Measurements from ENCODE around the gene KRTAP9-7.

Gene KRTAP9-7

DNA sequence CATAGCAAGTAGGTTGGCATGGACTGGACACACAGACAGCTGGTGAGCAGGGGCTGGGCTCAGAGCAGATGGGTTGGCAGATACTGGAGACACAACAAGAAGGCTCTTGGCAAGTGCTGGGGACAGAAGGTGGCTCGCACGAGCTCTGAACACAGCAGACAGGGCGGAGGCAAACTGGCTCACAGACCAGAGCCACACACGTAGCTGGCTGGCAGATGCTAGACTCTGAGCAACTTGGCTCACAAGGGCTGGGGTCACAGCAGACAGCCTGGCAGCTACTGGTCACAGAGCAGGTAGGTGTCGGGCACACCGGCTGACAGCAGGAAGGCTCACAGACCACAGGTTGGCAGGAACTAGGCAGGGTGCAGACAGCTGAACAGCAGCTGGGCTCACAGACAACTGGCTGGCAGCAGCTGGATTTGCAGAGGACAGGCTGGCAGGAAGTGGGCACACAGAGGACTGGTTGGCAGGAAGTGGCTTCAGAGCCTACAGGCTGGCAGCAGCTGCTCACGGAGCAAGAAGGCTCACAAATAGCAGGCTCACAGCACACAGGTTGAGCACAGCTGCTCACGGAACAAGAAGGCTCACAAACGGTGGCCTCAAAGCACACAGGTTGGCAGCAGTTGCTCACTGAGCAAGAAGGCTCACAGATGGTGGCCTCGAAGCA, 32.9 kb downstream of the KRTAP9-7 start:
- H3K27me3 ChIP-seq, result peaks cover 66% of the 10 kb centered on the region
- TF ChIP-seq CTCF (IDR thresholded peaks at IDR 0.05; ENCODE audit: low read depth, low read length), result no peak
- H3K4me3 ChIP-seq (ENCODE audit: low read depth, low read length), result no peak overlapping the region
- H3K9me3 ChIP-seq, result no peaks in the 10 kb centered on the region
- H3K4me1 ChIP-seq, result no peaks in the 10 kb centered on the region
- no peak for DNase-seq
- no peaks in the 10 kb centered on the region for H3K36me3 ChIP-seq

GRCh38 chr17:41308918-41309359, 33.4 kb downstream of the KRTAP9-7 start, which contains the start of gene KRTAP16-1:
TSS of gene KRTAP16-1 (minus strand) at chr17:41309309. CDS start at chr17:41309253, 56 bp downstream.
- Histone ChIP-seq H3K4me3 (ENCODE audit: low read depth, low read length) (no peak within 1 kb of the TSS), H3K36me3 (no peaks in the 10 kb centered on the region), H3K27me3 (peaks cover 72% of the 10 kb centered on the region), H3K9me3 (no peaks in the 10 kb centered on the region), H3K4me1 (no peaks in the 10 kb centered on the region)
- DNase-seq, result no peak
- no peak for TF ChIP-seq CTCF (IDR thresholded peaks at IDR 0.05; ENCODE audit: low read depth, low read length)

- H3K4me1 ChIP-seq, result no peaks in the 10 kb centered on the region
- no peaks in the 10 kb centered on the region for H3K36me3 ChIP-seq
- no peak overlapping the region for H3K4me3 ChIP-seq (ENCODE audit: low read depth, low read length)
- no peak for TF ChIP-seq CTCF (IDR thresholded peaks at IDR 0.05; ENCODE audit: low read depth, low read length)
- DNase-seq, result no peak
- H3K9me3 ChIP-seq, result no peaks in the 10 kb centered on the region
- peaks cover 80% of the 10 kb centered on the region for H3K27me3 ChIP-seq
Measured at GRCh38 chr17:41311111-41311510, 35.6 kb downstream of the KRTAP9-7 start.

GRCh38 chr17:41315204-41315794, 39.8 kb downstream of the KRTAP9-7 start, which contains the start of gene KRTAP17-1:
TSS of gene KRTAP17-1 (minus strand) at chr17:41315710. CDS start at chr17:41315650, 60 bp downstream.
- TF ChIP-seq CTCF (IDR thresholded peaks at IDR 0.05; ENCODE audit: low read depth, low read length), result no peak
- Histone ChIP-seq H3K9me3 (no peaks in the 10 kb centered on the region), H3K36me3 (no peaks in the 10 kb centered on the region), H3K27me3 (peaks cover 65% of the 10 kb centered on the region), H3K4me3 (ENCODE audit: low read depth, low read length) (no peak within 1 kb of the TSS), H3K4me1 (no peaks in the 10 kb centered on the region)
- no peak for DNase-seq

DNA sequence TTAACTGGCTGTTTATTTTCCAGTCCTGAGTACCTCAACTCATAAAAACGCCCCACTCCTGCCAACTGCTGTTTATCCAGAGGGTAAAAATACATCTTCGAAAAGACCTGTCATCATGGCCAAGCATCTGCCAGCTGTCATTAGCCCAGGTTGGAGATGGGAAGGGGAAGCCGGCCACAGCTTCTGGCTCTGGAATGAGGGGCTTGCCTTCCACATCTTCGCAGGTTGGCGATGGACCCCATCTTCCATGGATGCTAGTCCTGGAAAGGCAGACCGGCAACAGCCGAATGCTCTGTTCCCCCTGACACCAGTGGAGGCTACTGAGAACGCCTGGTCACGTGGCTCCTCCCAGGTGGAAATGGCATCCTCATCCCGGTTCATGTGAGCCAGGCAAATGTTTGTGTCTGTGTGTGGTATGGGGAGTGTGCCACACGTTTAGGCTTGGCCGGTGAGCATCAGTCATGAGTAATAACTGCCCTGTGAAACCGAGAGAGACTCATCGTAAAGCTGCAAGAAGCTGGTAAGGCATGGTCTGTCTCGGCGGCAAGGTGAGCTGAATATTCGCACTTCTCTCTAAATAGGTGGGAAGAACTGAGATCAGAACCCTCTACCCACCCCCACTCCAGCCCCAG, 40.4 kb downstream of the KRTAP9-7 start:
- Histone ChIP-seq H3K9me3 (no peaks in the 10 kb centered on the region), H3K4me3 (ENCODE audit: low read depth, low read length) (no peak overlapping the region), H3K4me1 (no peaks in the 10 kb centered on the region), H3K36me3 (no peaks in the 10 kb centered on the region), H3K27me3 (peaks cover 64% of the 10 kb centered on the region)
- no peak for TF ChIP-seq CTCF (IDR thresholded peaks at IDR 0.05; ENCODE audit: low read depth, low read length)
- DNase-seq, result no peak

- DNase-seq, result no peak
- no peaks in the 10 kb centered on the region for H3K36me3 ChIP-seq
Measured at GRCh38 chr17:41318231-41318630, 42.7 kb downstream of the KRTAP9-7 start.

More at GRCh38 chr17:41318231-41318630, 42.7 kb downstream of the KRTAP9-7 start:
- peaks cover 41% of the 10 kb centered on the region for H3K27me3 ChIP-seq
- TF ChIP-seq CTCF (IDR thresholded peaks at IDR 0.05; ENCODE audit: low read depth, low read length), result no peak
- no peaks in the 10 kb centered on the region for H3K9me3 ChIP-seq
- H3K4me3 ChIP-seq (ENCODE audit: low read depth, low read length), result no peak overlapping the region
- H3K4me1 ChIP-seq, result no peaks in the 10 kb centered on the region
